Ovary (tissue), 3 donors: ENCODE results near the gene MEPE.

ENCODE experiments used
- EP300 ChIP-seq: sonication (generic); formaldehyde crosslinking; IDR thresholded peaks from one replicate; pipeline ENCODE4 v1.6.1; 2017; ENCODE audit warnings: antibody characterized with exemption
- POLR2A ChIP-seq: fragments of 450-650 bp; IDR thresholded peaks from one replicate; pipeline ENCODE4 v1.6.1; 2017; ENCODE audit warnings: antibody characterized with exemption, mild to moderate bottlenecking, moderate library complexity
- TF ChIP-seq, protein P1 (sequence below), 3 donors: fragments of 450-650 bp in 2 of 3; fragments of 200-600 bp in 1 of 3; IDR thresholded peaks; one replicate each; pipeline versions ENCODE4 v1.5.1 to v1.8.0; 2016 to 2022; ENCODE audit warnings: antibody characterized with exemption in 3 of 3, mild to moderate bottlenecking in 1 of 3
- donor health status: DM: no; HTN: no; CAD: no.

DNA sequence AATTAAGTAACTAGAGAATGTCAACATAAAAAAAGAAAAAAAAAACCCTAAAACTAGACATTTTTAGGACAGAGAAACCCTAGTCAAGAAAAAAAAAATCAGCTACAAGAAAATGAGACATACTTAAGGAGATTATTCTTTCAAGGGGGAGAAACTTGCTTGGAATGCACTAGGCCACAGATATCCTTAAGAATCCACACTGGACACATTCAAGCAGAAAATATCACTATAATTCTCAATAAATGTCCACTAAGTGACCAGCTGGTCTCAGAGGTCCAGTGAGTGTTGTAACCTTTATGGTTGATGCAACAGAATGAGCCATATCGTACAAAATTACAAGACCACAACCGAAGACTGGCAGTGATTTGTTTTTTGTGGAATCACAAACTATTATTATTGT lies 49.0 kb upstream of the MEPE start:
- TF ChIP-seq, protein P1, sequence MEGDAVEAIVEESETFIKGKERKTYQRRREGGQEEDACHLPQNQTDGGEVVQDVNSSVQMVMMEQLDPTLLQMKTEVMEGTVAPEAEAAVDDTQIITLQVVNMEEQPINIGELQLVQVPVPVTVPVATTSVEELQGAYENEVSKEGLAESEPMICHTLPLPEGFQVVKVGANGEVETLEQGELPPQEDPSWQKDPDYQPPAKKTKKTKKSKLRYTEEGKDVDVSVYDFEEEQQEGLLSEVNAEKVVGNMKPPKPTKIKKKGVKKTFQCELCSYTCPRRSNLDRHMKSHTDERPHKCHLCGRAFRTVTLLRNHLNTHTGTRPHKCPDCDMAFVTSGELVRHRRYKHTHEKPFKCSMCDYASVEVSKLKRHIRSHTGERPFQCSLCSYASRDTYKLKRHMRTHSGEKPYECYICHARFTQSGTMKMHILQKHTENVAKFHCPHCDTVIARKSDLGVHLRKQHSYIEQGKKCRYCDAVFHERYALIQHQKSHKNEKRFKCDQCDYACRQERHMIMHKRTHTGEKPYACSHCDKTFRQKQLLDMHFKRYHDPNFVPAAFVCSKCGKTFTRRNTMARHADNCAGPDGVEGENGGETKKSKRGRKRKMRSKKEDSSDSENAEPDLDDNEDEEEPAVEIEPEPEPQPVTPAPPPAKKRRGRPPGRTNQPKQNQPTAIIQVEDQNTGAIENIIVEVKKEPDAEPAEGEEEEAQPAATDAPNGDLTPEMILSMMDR (IDR thresholded peaks at IDR 0.05), result no peak
- no peak for TF ChIP-seq POLR2A
- no peak for TF ChIP-seq EP300
